ENCODE results near the gene NDUFA8. TPM values are rescaled to one million over a fixed set of nuclear protein-coding genes. Genes with fewer than 3 reads are reported as not detected.

NDUFA8 gene
- total RNA-seq, 1 donor from 2014 or later: 37.7 TPM

- no peaks in the 10 kb centered on the region for H3K9me3 Mint-ChIP-seq
- no peak overlapping the region for H3K27ac Mint-ChIP-seq
- DNase-seq (ENCODE audit: low spot score in 2 of 2, unreplicated experiment in 2 of 2): no peak
- peaks cover 13% of the 10 kb centered on the region for H3K4me1 Mint-ChIP-seq
- H3K27me3 Mint-ChIP-seq (ENCODE audit: low read depth): peaks cover 30% of the 10 kb centered on the region
- TF ChIP-seq, protein P1, sequence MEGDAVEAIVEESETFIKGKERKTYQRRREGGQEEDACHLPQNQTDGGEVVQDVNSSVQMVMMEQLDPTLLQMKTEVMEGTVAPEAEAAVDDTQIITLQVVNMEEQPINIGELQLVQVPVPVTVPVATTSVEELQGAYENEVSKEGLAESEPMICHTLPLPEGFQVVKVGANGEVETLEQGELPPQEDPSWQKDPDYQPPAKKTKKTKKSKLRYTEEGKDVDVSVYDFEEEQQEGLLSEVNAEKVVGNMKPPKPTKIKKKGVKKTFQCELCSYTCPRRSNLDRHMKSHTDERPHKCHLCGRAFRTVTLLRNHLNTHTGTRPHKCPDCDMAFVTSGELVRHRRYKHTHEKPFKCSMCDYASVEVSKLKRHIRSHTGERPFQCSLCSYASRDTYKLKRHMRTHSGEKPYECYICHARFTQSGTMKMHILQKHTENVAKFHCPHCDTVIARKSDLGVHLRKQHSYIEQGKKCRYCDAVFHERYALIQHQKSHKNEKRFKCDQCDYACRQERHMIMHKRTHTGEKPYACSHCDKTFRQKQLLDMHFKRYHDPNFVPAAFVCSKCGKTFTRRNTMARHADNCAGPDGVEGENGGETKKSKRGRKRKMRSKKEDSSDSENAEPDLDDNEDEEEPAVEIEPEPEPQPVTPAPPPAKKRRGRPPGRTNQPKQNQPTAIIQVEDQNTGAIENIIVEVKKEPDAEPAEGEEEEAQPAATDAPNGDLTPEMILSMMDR (IDR thresholded peaks at IDR 0.05; ENCODE audit: unreplicated experiment): no peak
- H3K36me3 Mint-ChIP-seq: no peaks in the 10 kb centered on the region
- H3K4me3 Mint-ChIP-seq: no peak overlapping the region
Observed at GRCh38 chr9:122134822-122135528, 24.6 kb downstream of the NDUFA8 start.

GRCh38 chr9:122133984-122134535 lies 25.5 kb downstream of the NDUFA8 start:
- Mint-ChIP-seq H3K36me3 (no peaks in the 10 kb centered on the region), H3K9me3 (no peaks in the 10 kb centered on the region), H3K4me1 (peaks cover 13% of the 10 kb centered on the region), H3K4me3 (no peak overlapping the region), H3K27me3 (ENCODE audit: low read depth) (peaks cover 34% of the 10 kb centered on the region), H3K27ac (no peak overlapping the region)
- DNase-seq (ENCODE audit: low spot score in 2 of 2, unreplicated experiment in 2 of 2): no peak
- TF ChIP-seq, protein P1 (IDR thresholded peaks at IDR 0.05; ENCODE audit: unreplicated experiment): no peak

DNA sequence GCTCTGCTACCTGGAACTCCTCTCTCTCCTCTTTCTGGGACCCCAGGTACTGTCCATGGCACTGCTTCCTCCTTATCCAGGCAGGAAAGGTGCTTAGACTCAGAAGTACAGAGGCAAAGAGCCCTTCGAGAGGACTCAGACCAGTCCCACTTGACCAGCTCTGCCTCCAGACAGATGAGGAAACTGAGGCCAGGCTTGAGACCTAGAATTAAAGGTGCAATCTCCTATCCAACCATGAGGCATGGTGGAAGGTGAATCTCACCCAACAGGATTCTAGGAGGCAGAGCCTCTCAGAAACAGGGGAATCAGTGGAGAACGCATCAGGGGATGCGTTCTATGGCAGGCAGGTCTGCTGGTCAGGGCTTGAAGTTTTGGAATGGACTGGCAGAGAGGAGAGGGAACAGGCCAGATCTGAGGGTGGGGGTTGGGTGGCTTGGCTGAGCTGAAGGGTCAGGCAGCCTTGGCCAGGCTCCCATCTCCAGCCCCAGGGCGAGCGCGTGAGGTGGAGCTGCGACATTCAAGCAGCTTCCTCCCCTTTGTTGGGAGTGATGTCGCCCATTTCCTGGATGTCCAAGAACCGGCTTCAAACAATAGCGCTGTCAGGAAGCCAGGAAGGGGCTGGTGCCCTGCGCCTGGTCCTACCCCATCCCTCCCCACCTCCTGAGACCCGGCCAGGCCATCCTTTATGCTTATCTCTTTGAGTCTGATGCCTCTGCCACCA lies 26.2 kb downstream of the NDUFA8 start:
- DNase-seq (ENCODE audit: low spot score in 2 of 2, unreplicated experiment in 2 of 2): no peak
- no peak overlapping the region for H3K4me3 Mint-ChIP-seq
- H3K27ac Mint-ChIP-seq: no peak overlapping the region
- H3K4me1 Mint-ChIP-seq: peaks cover 13% of the 10 kb centered on the region
- TF ChIP-seq, protein P1 (IDR thresholded peaks at IDR 0.05; ENCODE audit: unreplicated experiment): no peak
- H3K27me3 Mint-ChIP-seq (ENCODE audit: low read depth): peaks cover 37% of the 10 kb centered on the region
- no peaks in the 10 kb centered on the region for H3K36me3 Mint-ChIP-seq
- no peaks in the 10 kb centered on the region for H3K9me3 Mint-ChIP-seq

DNA sequence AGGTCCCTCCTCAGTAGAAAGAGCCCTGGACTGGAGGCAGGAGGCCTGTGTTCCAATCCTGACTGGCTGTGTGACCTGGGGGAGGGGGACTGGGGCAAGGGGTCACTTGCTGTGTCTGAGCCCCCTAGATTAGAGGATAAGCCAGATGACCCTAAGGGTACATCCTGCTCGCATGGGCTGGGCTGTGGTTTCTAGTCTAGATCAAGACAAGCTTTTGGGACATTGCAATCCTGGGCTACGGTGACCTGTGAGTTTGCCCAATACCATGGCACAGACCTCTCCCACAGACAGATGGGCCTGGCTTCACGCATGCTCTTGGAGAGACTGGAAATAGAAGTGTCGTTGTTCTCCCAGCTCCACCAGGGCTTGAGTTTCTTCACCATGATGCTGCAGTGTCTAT lies 27.0 kb downstream of the NDUFA8 start:
- Mint-ChIP-seq H3K4me1 (peaks cover 13% of the 10 kb centered on the region), H3K4me3 (no peak overlapping the region), H3K27me3 (ENCODE audit: low read depth) (peaks cover 34% of the 10 kb centered on the region)

DNA sequence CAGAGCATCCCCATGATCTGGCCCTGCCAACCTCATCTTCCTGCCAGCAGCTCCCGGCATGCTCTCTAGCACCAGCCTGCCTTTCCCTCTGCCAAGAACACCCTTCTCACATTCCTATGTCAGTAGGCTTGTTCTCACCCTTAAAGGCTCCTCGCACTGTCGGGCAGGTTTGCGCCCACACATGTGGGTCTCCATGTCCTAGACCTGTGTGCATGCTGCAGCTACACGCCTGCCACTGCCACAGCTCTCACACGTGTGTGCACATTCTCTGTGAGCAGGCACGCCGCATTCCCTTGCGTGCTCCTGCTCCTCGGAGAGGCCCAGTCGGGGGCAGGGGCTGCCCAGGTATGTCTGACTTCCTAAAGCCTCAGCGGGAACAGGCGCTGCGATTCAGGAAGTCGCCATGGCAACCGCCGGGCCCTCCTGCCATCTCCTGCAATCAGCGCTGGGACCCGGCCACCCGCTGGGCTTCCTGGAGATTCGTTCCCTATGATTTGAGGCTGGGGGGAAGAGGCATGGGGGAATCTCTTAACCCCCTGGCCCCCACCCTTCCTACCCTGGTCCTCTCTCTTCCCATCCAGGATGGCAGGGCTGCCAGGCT lies 28.1 kb downstream of the NDUFA8 start:
- peak in 1 of 2 experiments; percentile 65 for DNase-seq (ENCODE audit: low spot score in 2 of 2, unreplicated experiment in 2 of 2)
- H3K27me3 Mint-ChIP-seq (ENCODE audit: low read depth): peaks cover 39% of the 10 kb centered on the region

More for the DNA sequence above, 27.0 kb downstream of the NDUFA8 start:
- H3K36me3 Mint-ChIP-seq: no peaks in the 10 kb centered on the region
- no peak for DNase-seq (ENCODE audit: low spot score in 2 of 2, unreplicated experiment in 2 of 2)
- no peak overlapping the region for H3K27ac Mint-ChIP-seq
- TF ChIP-seq, protein P1 (IDR thresholded peaks at IDR 0.05; ENCODE audit: unreplicated experiment): no peak
- no peaks in the 10 kb centered on the region for H3K9me3 Mint-ChIP-seq

More for the DNA sequence above, 28.1 kb downstream of the NDUFA8 start:
- Mint-ChIP-seq H3K4me3 (no peak overlapping the region), H3K36me3 (no peaks in the 10 kb centered on the region), H3K9me3 (no peaks in the 10 kb centered on the region), H3K27ac (no peak overlapping the region), H3K4me1 (peaks cover 16% of the 10 kb centered on the region)
- TF ChIP-seq, protein P1 (IDR thresholded peaks at IDR 0.05; ENCODE audit: unreplicated experiment): no peak
